ENCODE measurements around the gene ETNK1. TPM values are rescaled to one million over a fixed set of nuclear protein-coding genes. Genes with fewer than 3 reads are reported as not detected.

Gene ETNK1
- total RNA-seq, 4 donors from 2014 or later: 22.3 to 61.4 (median 25.7) TPM

DNA sequence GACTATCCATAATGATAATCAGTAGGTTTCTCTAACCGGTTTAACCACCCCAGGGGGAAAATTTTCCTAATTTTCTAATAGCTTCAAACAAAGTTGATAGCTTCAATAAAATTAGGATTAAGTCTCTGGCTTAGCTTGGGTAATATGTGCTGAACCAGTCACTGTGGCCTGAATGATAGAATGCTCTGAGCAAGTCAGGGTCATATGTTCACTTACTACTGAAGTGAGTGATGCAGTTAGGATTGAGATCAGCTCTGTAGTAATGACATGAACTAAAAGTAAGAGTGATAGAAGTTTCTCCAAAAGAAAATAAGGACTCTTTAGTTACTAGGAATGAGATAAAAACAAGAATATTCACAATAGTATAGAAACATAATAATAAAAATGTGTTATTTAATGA is 32.6 kb downstream of the ETNK1 start:
- TF ChIP-seq POLR2A (IDR thresholded peaks at IDR 0.05) (no peak), EP300 (IDR thresholded peaks at IDR 0.05) (no peak), POLR2AphosphoS5 (IDR thresholded peaks at IDR 0.05) (no peak)
- TF ChIP-seq, protein P1, sequence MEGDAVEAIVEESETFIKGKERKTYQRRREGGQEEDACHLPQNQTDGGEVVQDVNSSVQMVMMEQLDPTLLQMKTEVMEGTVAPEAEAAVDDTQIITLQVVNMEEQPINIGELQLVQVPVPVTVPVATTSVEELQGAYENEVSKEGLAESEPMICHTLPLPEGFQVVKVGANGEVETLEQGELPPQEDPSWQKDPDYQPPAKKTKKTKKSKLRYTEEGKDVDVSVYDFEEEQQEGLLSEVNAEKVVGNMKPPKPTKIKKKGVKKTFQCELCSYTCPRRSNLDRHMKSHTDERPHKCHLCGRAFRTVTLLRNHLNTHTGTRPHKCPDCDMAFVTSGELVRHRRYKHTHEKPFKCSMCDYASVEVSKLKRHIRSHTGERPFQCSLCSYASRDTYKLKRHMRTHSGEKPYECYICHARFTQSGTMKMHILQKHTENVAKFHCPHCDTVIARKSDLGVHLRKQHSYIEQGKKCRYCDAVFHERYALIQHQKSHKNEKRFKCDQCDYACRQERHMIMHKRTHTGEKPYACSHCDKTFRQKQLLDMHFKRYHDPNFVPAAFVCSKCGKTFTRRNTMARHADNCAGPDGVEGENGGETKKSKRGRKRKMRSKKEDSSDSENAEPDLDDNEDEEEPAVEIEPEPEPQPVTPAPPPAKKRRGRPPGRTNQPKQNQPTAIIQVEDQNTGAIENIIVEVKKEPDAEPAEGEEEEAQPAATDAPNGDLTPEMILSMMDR (IDR thresholded peaks at IDR 0.05): no peak
- 78% methylated on average over 1 of the region's 1 CpG for WGBS
- DNase-seq (ENCODE audit: low spot score in 2 of 2): no peak
- Histone ChIP-seq H3K9me3 (no peaks in the 10 kb centered on the region), H3K27ac (no peak overlapping the region), H3K27me3 (no peaks in the 10 kb centered on the region), H3K36me3 (peaks cover 6% of the 10 kb centered on the region), H3K4me1 (peaks cover 24% of the 10 kb centered on the region), H3K4me3 (no peak overlapping the region)

DNA sequence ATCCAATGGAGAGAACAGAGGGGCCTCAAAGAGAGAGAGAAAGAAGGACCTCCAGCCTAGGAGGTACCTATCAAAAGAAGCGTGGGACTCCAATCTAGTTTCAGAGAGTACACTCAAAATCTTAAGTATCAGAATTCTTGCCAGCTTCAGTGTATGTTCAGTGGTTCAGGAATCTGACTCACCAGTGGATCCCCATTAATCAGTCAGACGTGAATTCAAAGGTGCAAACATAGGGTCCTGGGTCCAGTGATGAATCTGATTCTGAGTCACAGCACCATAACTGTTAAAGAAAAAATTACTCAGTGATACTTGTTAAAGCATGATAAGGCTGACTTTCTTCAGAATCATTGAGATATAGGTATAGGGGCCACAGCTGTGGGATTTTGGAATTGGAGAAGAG is 33.2 kb downstream of the ETNK1 start:
- Histone ChIP-seq H3K27ac (no peak overlapping the region), H3K9me3 (no peaks in the 10 kb centered on the region), H3K36me3 (peaks cover 6% of the 10 kb centered on the region), H3K4me3 (no peak overlapping the region), H3K27me3 (no peaks in the 10 kb centered on the region), H3K4me1 (peaks cover 24% of the 10 kb centered on the region)
- 78% methylated on average over 2 of the region's 2 CpGs for WGBS
- no peak for DNase-seq (ENCODE audit: low spot score in 2 of 2)
- TF ChIP-seq, protein P1 (IDR thresholded peaks at IDR 0.05): no peak
- TF ChIP-seq POLR2AphosphoS5 (IDR thresholded peaks at IDR 0.05) (no peak), EP300 (IDR thresholded peaks at IDR 0.05) (no peak)

DNA sequence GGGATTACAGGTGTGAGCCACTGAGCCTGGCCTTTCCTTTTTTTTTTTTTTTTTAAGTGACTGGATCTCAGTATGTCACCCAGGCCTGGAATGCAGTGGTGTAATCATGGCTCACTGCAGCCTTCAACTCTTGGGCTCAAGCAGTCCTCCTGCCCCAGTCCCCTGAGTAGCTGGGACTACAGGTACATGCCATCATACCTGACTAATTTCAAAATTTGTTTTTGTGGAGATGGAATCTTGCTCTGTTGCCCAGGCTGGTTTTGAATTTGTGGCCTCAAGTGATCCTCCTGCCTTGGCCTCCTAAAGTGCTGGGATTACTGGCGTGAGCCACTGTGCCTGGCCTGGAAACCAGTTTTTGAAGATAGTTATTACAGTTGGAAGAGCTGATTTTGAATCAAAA is 37.4 kb downstream of the ETNK1 start:
- TF ChIP-seq POLR2A (IDR thresholded peaks at IDR 0.05): no peak
- TF ChIP-seq, protein P1 (IDR thresholded peaks at IDR 0.05): no peak
- TF ChIP-seq POLR2AphosphoS5 (IDR thresholded peaks at IDR 0.05): no peak
- no peak for TF ChIP-seq EP300 (IDR thresholded peaks at IDR 0.05)
- Histone ChIP-seq H3K4me1 (peaks cover 7% of the 10 kb centered on the region), H3K27ac (no peak overlapping the region), H3K4me3 (no peak overlapping the region), H3K36me3 (peaks cover 6% of the 10 kb centered on the region), H3K9me3 (no peaks in the 10 kb centered on the region), H3K27me3 (no peaks in the 10 kb centered on the region)
- WGBS: 96% methylated on average over 1 of the region's 1 CpG
- no peak for DNase-seq (ENCODE audit: low spot score in 2 of 2)

DNA sequence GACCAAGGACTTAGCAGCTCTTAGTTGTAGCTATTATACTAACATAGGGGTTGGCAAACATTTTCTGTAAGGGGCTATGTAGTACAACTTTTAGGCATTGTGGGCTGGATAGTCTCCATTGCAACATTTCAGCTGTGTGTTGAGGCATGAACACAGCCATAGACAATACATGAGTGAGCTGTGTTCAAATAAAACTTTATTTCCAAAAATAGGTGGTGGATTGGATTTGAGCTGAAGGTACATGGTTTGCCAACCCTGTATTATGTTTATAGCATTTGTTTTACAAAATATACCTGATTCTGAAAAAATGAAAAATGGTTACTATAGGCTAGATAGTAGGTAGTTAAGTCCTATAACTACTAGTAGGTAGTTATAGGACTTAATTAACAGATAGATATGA is 40.5 kb downstream of the ETNK1 start:
- no peak for DNase-seq (ENCODE audit: low spot score in 2 of 2)
- Histone ChIP-seq H3K36me3 (peaks cover 9% of the 10 kb centered on the region), H3K9me3 (no peaks in the 10 kb centered on the region), H3K27ac (no peak overlapping the region), H3K4me3 (no peak overlapping the region), H3K4me1 (no peaks in the 10 kb centered on the region), H3K27me3 (no peaks in the 10 kb centered on the region)
- no peak for TF ChIP-seq EP300 (IDR thresholded peaks at IDR 0.05)
- TF ChIP-seq POLR2AphosphoS5 (IDR thresholded peaks at IDR 0.05): no peak
- TF ChIP-seq, protein P1 (IDR thresholded peaks at IDR 0.05): no peak
- TF ChIP-seq POLR2A (IDR thresholded peaks at IDR 0.05): no peak

DNA sequence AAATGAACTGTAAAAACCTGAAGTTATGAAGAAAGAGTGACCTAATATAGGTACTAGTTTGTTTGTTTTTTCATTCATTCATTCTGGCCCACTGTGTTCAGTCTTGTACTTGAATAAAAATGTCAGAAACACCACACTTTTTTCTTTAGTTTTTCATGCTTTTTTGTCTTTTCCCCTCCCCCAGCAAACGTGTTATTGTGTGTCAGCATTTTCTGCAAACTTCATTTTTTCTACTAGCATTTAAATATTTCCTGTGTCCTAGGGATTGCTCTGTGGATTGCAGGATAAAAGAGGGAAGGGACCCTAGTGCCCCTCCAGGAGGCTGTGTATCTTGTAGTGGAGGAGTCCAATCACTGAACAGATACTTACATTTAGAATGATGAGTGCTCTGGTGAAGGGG is 42.2 kb downstream of the ETNK1 start:
- H3K27ac ChIP-seq: no peak overlapping the region
- WGBS: 58% methylated on average over 1 of the region's 1 CpG

More for the DNA sequence above, 42.2 kb downstream of the ETNK1 start:
- Histone ChIP-seq H3K4me3 (no peak overlapping the region), H3K9me3 (no peaks in the 10 kb centered on the region), H3K4me1 (no peaks in the 10 kb centered on the region), H3K36me3 (peaks cover 6% of the 10 kb centered on the region), H3K27me3 (no peaks in the 10 kb centered on the region)
- TF ChIP-seq EP300 (IDR thresholded peaks at IDR 0.05): no peak
- TF ChIP-seq POLR2AphosphoS5 (IDR thresholded peaks at IDR 0.05): no peak
- no peak for TF ChIP-seq POLR2A (IDR thresholded peaks at IDR 0.05)
- TF ChIP-seq, protein P1 (IDR thresholded peaks at IDR 0.05): no peak
- no peak for DNase-seq (ENCODE audit: low spot score in 2 of 2)
